GM12878 (cell line): ENCODE results near the gene EIF2S1. TPM values are rescaled to one million over a fixed set of nuclear protein-coding genes. Genes with fewer than 3 reads are reported as not detected.

ENCODE experiments used
- ATAC-seq: fragments of 200-7000 bp; cut with Tn5 transposase; 3 replicates; pipeline ENCODE4 v1.9.1; 2020; ENCODE audit warnings: mild to moderate bottlenecking, moderate library complexity
- BruUV-seq: library from RNA; stranded (reverse); fragments of 400-500 nt; replicated peaks from 2 replicates; lab custom pipeline; 2021; lab: Mats Ljungman, UMichigan
- CTCF ChIA-PET: fragments of 300-600 bp; sonication (Branson Sonifier 250); formaldehyde crosslinking; extraction: SDS; loops from one replicate; lab custom pipeline; 2021; ENCODE audit warnings: inconsistent platforms; lab: Yijun Ruan, JAX
- POLR2A ChIA-PET: fragments of 350-600 bp; formaldehyde crosslinking; extraction: SDS; loops from one replicate; lab custom pipeline; 2021; ENCODE audit warnings: inconsistent platforms; lab: Charles Lee
- RAD21 ChIA-PET: fragments of 300-600 bp; sonication (Branson Sonifier 250); formaldehyde crosslinking; loops from one replicate; lab custom pipeline; 2023; ENCODE audit warnings: antibody characterized with exemption; ENCODE audit not compliant: unreplicated experiment; lab: Charles Lee
- SMC1A ChIA-PET: fragments of 300-600 bp; sonication (Branson Sonifier 250); formaldehyde crosslinking; loops from one replicate; lab custom pipeline; 2023; ENCODE audit not compliant: unreplicated experiment, uncharacterized antibody; lab: Charles Lee
- DNase-seq: peaks from one replicate; pipeline ENCODE4 v3.0.0-alpha.2; 2011; ENCODE audit warnings: low read depth, low spot score
- FAIRE-seq: peaks from 3 replicates; lab custom pipeline; 2011; peaks lifted over from hg19 to GRCh38; lab: Jason Lieb, UNC
- H2AFZ ChIP-seq: 2 replicates; pipeline ENCODE4 v1.6.0; 2011; ENCODE audit warnings: low read depth, low read length, control low read depth; ENCODE audit not compliant: control insufficient read depth
- H3K27ac ChIP-seq: 2 replicates; pipeline ENCODE4 v1.5.1; 2011; ENCODE audit warnings: control low read depth; ENCODE audit not compliant: control insufficient read depth, insufficient read depth
- H3K27me3 ChIP-seq, 2 experiments: replicated peaks in 1 of 2; 2 replicates each; pipeline versions ENCODE4 v1.6.0 to v1.6.1; 2011; ENCODE audit warnings: low read length in 1 of 2; ENCODE audit not compliant: control insufficient read depth in 2 of 2, insufficient read depth in 2 of 2
- H3K36me3 ChIP-seq, 2 experiments: 2 replicates each; pipeline ENCODE4 v1.5.1; 2011; ENCODE audit warnings: low read length in 1 of 2; ENCODE audit not compliant: control insufficient read depth in 2 of 2, insufficient read depth in 2 of 2
- H3K4me1 ChIP-seq: 2 replicates; pipeline ENCODE4 v1.6.1; 2011; ENCODE audit warnings: mild to moderate bottlenecking, low read length, moderate library complexity, mixed read lengths; ENCODE audit not compliant: control insufficient read depth, insufficient read depth
- H3K4me2 ChIP-seq: 2 replicates; pipeline ENCODE4 v1.6.0; 2011; ENCODE audit warnings: control low read depth; ENCODE audit not compliant: control insufficient read depth, insufficient read depth
- H3K4me3 ChIP-seq: fragments of 200-600 bp; sonication (generic); 2 replicates; pipeline ENCODE4 v1.5.1; 2016
- H3K79me2 ChIP-seq: 2 replicates; pipeline ENCODE4 v1.6.0; 2011; ENCODE audit warnings: low read length; ENCODE audit not compliant: control insufficient read depth, insufficient read depth
- H3K9ac ChIP-seq: 2 replicates; pipeline ENCODE4 v1.8.0; 2011; ENCODE audit warnings: low read length, control low read depth, mixed read lengths; ENCODE audit not compliant: control insufficient read depth, insufficient read depth
- H3K9me3 ChIP-seq: replicated peaks from 3 replicates; pipeline ENCODE4 v1.5.1; 2011; ENCODE audit warnings: mild to moderate bottlenecking, low read length; ENCODE audit not compliant: control insufficient read depth, insufficient read depth
- H4K20me1 ChIP-seq: 2 replicates; pipeline ENCODE4 v1.6.0; 2011; ENCODE audit not compliant: control insufficient read depth, insufficient read depth
- ATF3 ChIP-seq: IDR thresholded peaks from 2 replicates; pipeline ENCODE4 v1.6.1; 2011; ENCODE audit warnings: low read depth, mild to moderate bottlenecking, low read length, moderate library complexity, borderline replicate concordance; ENCODE audit errors: extremely low read depth
- BCL11A ChIP-seq: IDR thresholded peaks from 2 replicates; pipeline ENCODE4 v1.6.1; 2011; ENCODE audit warnings: low read depth, low read length
- CHD4 ChIP-seq: fragments of 200-600 bp; sonication (generic); IDR thresholded peaks from 2 replicates; pipeline ENCODE4 v1.6.1; 2016; ENCODE audit warnings: mild to moderate bottlenecking
- HDGF ChIP-seq: fragments of 450-650 bp; IDR thresholded peaks from 2 replicates; pipeline ENCODE4 v1.6.1; 2016; ENCODE audit warnings: antibody characterized with exemption
- NR2C2 ChIP-seq: IDR thresholded peaks from 2 replicates; pipeline ENCODE4 v1.6.1; 2011; ENCODE audit warnings: borderline replicate concordance, low read depth; ENCODE audit not compliant: control insufficient read depth, insufficient read length
- PAX8 ChIP-seq: fragments of 450-650 bp; IDR thresholded peaks from 2 replicates; pipeline ENCODE4 v1.6.1; 2017; ENCODE audit warnings: mild to moderate bottlenecking, moderate library complexity
- POLR2A ChIP-seq: IDR thresholded peaks from 2 replicates; pipeline ENCODE4 v1.6.1; 2011; ENCODE audit warnings: low read depth, mild to moderate bottlenecking, low read length
- RAD21 ChIP-seq: IDR thresholded peaks from 2 replicates; pipeline ENCODE4 v1.6.1; 2011; ENCODE audit warnings: mild to moderate bottlenecking, low read depth, low read length, moderate library complexity; ENCODE audit not compliant: insufficient read depth
- STAT3 ChIP-seq: IDR thresholded peaks from 2 replicates; pipeline ENCODE4 v1.6.1; 2011; ENCODE audit warnings: low read depth, low read length, improper control_type of control experiment
- YY1 ChIP-seq: IDR thresholded peaks from 2 replicates; pipeline ENCODE4 v1.6.1; 2011; ENCODE audit warnings: low read depth, mild to moderate bottlenecking, low read length
- ZBED1 ChIP-seq: IDR thresholded peaks from 2 replicates; pipeline ENCODE4 v1.6.1; 2016; ENCODE audit warnings: borderline replicate concordance
- ZNF384 ChIP-seq: IDR thresholded peaks from 2 replicates; pipeline ENCODE4 v1.6.1; 2012; ENCODE audit warnings: low read depth, mild to moderate bottlenecking, low read length, improper control_type of control experiment, borderline replicate concordance
- ZNF622 ChIP-seq: fragments of 450-650 bp; IDR thresholded peaks from 2 replicates; pipeline ENCODE4 v1.6.1; 2017; ENCODE audit warnings: mild to moderate bottlenecking, inconsistent platforms
- WGBS: methylation state at CpG from one replicate; pipeline ENCODE4 v1.1.6; 2016; ENCODE audit warnings: low lambda C conversion rate; ENCODE audit not compliant: insufficient replicate concordance, insufficient coverage; ENCODE audit errors: missing lambda C conversion rate; 5-methylcytosine and 5-hydroxymethylcytosine counted together
- in situ Hi-C: fragments of 300-500 bp; cut with MboI; formaldehyde crosslinking; loops from 9 replicates; pipeline ENCODE4 v1.14.3; 2018; ENCODE audit warnings: mixed read lengths
- intact Hi-C: fragments of 100-400 bp; cut with micrococcal nuclease; formaldehyde crosslinking; loops from one replicate; pipeline ENCODE4 v1.14.2; 2022; ENCODE audit not compliant: unreplicated experiment
- polyA plus RNA-seq, 11 experiments: library from polyadenylated mRNA; depleted of rRNA in 4 of 11; unstranded in 6 of 11; stranded (reverse) in 5 of 11; fragments of >200 nt; fragmentation: Nextera tagmentation in 4 of 11; fragmentation: Illumina TruSeq in 1 of 11; extraction: Ambion mirVana in 4 of 11; extraction: Trizol in 1 of 11; gene quantifications; 1 replicate in 1 of 11; 2 replicates in 10 of 11; pipeline versions ENCODE4 v1.2.1 to v1.2.3, GENCODE V29; 2011 to 2016; ENCODE audit warnings: inconsistent platforms in 2 of 11, missing spikeins in 2 of 11, low read depth in 1 of 11
- total RNA-seq, 4 experiments: library from RNA; depleted of rRNA in 3 of 4; stranded (reverse); fragments of >200 nt in 3 of 4; fragmentation: Illumina TruSeq in 1 of 4; extraction: Trizol in 1 of 4; gene quantifications; 2 replicates each; pipeline versions ENCODE4 v1.2.1 to v1.2.3, GENCODE V29; 2013 to 2021

Gene EIF2S1
- total and polyA plus RNA-seq, 10 of the 15 experiments (the other 5 are each of a cell fraction or from before 2014, with no cell fraction given): 155 to 563 (median 262) TPM

GRCh38 chr14:67313153-67313552, 47.0 kb upstream of the EIF2S1 start:
- Histone ChIP-seq H3K27me3 (no peaks in the 10 kb centered on the region), H4K20me1 (no peaks in the 10 kb centered on the region)
- ATAC-seq (no peak), FAIRE-seq (no peak)
- TF ChIP-seq HDGF (no peak), ZBED1 (no peak), ATF3 (no peak), ZNF384 (no peak), CHD4 (no peak), POLR2A (no peak), RAD21 (no peak), STAT3 (no peak), NR2C2 (no peak), YY1 (no peak), BCL11A (no peak), ZNF622 (no peak), PAX8 (no peak)
- TF ChIP-seq, all 136 proteins: peak for 0
- ChIA-PET SMC1A (no interaction called here), POLR2A (no interaction called here), RAD21 (no interaction called here), CTCF (no interaction called here)
- DNase-seq: no peak
- intact Hi-C loops (no loop called here), in situ Hi-C loops (no loop called here)
- BruUV-seq: no TSS peak
- Histone ChIP-seq H2AFZ (no peak overlapping the region), H3K9me3 (no peaks in the 10 kb centered on the region), H3K27ac (no peak overlapping the region), H3K9ac (no peak overlapping the region), H3K36me3 (peaks cover 0 to 6% of the 10 kb centered on the region in 2 experiments; a peak in 2 of 4 replicates), H3K4me3 (no peak overlapping the region), H3K4me1 (no peaks in the 10 kb centered on the region), H3K4me2 (no peak overlapping the region), H3K79me2 (no peaks in the 10 kb centered on the region)
- 95% methylated on average over 1 of the region's 1 CpG for WGBS
